Activated T-cell treated with anti-CD3 and anti-CD28 coated beads for 1 hour (primary cell): ENCODE results near the gene VPS13D.
"Not testable (repeated sequence)": the region's sequence is repeated elsewhere in the genome, so short reads cannot be mapped to it uniquely, and the experiment has no call there.

Experiments
- DNase-seq: peaks from one replicate; pipeline ENCODE4 v3.0.0-alpha.2; 2020; ENCODE audit warnings: low read depth

The VPS13D gene

GRCh38 chr1:12451560-12451900 is 221.7 kb downstream of the VPS13D start:
- DNase-seq, result no peak

- DNase-seq, result no peak
Observed at GRCh38 chr1:12452262-12452661, 222.4 kb downstream of the VPS13D start.

DNA sequence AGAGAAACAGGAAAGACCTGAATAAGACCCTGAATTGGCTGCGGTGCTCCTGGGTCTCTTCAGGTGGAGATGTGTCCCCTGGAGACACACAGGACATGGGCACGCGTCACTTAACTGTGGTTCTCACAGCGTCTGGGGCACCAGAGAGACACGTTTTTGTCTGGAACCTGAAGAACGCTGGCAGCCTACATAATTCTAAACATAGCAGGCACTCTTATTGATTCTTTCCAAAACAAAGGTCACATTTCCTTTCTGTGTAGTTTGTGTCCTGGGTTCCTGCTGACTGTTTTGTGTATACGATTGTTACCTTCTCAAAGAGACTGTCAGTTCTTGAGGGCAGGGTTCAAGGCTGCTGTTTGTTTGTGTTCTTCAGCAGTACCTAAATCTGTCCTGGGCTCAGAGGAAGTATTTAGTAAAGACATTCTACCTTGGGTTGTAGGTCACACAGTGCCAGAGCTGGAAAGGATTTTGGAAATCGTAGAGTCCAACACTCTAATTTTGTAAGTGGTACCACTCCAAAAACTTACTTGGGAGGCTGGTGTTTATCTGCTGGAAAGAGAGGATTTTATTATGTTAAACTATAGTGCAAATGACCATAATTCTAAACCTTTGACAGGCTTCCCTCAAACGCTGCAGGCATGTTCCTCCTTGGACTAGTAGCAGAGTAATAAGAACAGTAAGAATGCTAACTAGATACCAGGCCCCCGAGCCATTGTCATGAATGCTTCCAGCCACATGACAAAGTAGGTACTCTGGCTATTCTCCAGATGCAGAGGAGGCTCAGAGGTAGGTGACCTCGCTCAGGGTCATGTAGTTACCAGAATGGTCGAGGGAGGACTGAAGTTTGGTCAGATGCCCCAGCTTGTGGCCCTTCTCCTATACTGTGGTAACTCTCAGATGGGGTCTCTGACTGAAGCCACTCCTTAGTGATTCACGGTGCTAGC is 223.8 kb downstream of the VPS13D start:
- DNase-seq, result no peak

DNA sequence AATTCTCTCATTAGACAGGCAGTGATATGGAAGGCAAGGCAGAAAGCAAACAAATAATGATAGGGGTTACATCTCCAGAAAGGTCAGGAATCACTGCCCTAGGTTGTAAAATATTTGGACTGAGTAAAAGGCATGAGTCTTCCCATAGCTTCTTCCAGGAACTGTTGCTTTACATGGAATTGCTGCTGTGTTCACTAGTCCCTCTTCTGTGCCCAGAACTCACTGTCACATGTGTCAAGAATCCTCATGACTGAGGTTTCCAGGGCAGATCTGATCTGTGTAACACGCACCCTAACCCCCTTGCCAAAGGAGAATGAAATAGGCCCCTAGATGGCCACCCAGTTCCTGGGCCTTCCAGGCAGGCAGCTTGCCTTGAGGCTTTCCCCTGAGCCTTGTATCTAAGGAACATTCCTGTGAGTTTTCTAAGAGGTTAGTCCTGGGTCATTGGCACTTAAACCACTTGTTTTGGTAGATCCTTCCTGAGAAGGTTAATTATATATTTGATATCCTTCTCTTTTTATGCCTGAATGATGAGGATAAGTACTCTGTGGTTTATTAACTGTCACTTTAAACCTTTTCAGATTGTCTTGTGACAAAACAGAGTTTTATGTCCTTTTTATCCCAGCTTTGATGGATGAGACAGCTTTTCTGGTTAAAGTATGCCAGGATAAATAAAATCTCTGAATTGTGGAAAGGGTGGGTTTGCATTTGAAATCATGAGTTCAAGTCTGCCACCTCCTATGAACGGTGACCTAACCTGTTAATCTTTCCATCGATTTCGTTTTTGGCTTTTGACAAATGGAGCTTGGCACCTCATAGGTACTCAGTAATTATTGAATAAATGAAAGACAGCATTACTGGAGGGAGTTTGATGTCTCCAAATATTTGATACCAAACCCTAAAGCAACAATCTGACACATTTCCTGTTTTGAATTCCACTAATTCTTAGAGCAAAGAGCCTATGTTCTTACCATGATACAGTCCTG is 224.9 kb downstream of the VPS13D start:
- no peak for DNase-seq

DNA sequence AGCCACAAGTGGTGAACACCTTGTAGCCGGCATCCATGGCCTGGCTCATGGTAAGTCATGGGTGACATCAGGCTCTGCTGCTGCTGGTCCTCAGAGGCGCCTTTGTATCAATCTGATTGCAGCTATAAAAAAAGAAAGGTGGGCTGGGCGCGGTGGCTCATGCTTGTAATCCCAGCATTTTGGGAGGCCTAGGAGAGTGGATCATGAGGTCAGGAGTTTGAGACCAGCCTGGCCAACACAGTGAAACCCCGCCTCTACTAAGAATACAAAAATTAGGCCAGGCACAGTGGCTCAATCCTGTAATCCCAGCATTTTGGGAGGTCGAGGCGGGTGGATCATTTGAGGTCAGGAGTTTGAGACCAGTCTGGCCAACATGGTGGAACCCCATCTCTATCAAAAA is 226.3 kb downstream of the VPS13D start:
- DNase-seq, result not testable (repeated sequence)

- no peak for DNase-seq
Observed at GRCh38 chr1:12456979-12457378, 227.1 kb downstream of the VPS13D start.

DNA sequence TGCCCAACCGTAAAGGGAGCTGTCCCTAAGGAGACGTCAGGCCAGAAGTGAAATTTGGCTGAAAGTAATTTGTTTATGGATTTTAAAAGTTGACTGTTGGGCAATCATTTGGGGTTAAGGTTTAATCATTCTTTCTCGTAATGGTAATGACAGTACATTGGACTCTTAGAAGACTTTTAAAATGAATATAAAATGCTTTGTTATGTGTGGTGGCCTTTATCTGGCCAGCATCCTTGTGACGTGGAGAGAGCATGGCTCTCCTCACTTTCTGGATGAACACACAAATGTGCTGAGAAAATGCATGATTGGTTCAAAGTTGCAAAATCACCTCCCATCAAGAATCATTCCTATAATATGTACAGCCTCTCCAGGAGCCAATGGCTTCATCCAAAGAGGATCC is 227.9 kb downstream of the VPS13D start:
- no peak for DNase-seq

- DNase-seq, result no peak
Observed at GRCh38 chr1:12458571-12458970, 228.7 kb downstream of the VPS13D start.

DNA sequence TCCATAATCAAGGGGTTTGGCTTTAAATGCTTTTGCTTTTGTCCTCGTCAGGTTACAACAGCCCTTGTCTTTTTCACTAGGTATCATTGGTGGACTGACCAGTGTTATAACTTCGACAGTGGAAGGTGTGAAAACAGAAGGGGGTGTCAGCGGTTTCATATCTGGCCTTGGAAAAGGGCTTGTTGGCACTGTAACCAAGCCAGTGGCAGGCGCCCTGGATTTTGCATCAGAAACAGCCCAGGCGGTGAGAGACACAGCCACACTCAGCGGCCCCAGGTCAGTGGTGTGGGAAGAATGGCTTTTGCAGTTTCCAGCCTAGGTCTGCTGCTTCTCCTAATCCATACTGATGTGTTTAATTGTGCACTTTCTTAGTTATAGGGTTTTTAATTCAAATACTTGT is 230.3 kb downstream of the VPS13D start:
- no peak for DNase-seq

GRCh38 chr1:12460911-12461621 is 231.2 kb downstream of the VPS13D start:
- DNase-seq, result no peak

DNA sequence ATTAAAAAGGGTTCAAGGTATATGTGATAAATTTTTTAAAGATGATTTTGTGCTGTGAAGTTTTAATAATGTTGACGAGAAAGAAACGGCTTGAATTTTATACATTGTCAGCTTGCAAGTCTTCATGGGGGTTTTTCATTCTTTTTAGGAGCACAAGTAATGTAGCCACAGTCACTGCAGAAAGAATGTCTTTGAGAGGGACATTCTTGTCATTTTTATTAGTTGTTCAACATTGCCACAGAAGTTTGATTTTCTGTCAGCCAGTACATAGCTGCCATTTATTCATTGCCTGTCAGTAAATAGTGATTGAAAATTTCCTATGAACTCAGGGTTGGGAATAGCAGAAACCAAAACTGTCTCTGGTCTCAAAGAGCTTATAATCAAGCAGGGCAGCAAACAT is 231.9 kb downstream of the VPS13D start:
- no peak for DNase-seq

GRCh38 chr1:12462586-12462985 is 232.8 kb downstream of the VPS13D start:
- no peak for DNase-seq

- DNase-seq, result no peak
Observed at GRCh38 chr1:12464045-12464461, 234.2 kb downstream of the VPS13D start.

GRCh38 chr1:12464598-12465056 is 234.8 kb downstream of the VPS13D start:
- DNase-seq, result no peak

- no peak for DNase-seq
Observed at GRCh38 chr1:12465126-12465525, 235.3 kb downstream of the VPS13D start.

DNA sequence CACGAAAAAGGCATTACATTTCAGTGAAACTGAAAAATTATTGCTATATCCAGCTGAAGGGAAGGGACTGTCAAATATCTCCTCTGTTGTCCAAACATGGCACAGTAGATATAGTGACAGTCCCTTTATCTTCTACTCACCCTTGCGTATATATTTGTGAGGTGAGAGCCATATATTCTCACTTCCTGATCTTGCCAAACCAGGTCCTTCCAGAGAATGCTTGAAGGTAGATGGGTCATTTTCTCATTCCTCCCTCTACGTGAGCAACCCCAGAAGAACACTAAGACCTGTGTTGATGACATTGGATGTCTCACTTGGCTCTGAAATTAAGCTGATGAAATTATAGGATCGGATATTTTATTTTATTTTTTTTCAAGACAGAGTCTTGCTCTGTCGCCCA is 237.0 kb downstream of the VPS13D start:
- no peak for DNase-seq

DNA sequence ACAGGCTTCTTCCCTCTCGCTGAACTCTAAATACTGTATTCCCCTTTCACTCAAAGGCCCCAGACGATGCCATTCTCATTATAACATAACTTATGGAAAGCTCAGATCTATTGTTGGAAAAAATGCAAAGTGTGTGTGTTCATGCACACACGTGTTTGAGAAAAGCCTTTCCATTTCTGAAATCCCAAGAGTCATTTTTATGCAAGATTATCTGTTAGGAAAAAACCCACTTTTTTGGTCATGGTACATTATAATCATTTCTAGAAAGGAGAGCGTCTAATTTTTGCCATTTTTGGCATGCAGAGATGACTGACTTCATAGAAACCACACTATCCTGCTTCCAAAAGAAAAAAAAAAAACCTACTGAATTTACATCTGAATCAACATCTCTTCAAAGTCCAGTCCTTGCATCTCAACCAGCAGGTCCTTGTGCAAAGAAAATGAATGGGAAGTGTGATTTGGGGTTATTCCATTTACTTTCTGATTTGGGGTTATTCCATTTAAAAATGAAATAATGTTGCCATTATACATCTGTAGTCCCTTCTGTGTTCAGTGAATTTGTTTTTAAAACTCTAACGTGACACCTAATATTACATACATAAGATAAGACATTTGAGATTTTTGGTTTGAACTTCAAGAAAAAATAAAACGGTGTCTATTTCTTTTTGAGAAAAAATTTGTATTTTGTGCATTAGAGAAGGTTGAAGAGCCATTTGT is 237.9 kb downstream of the VPS13D start:
- DNase-seq, result no peak

GRCh38 chr1:12468323-12468722 is 238.5 kb downstream of the VPS13D start:
- DNase-seq, result no peak

DNA sequence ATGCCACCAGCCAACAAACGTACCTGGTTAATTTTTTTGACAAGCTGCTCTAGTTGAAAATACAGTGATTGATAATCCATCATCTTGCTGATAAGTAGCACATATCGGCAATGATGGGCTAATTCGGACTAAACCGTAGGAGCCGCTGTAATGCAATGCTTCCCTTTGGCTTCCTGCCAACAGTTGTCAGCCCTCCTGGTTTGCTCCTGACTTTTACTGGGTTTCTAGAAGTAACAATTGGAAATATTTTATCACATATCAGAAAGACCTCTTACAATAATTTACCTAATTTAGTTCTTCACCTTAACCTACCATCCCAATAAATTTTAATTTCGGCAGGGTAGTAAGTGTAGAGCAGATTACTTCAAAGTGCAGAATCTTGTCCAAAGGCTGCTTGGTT is 239.7 kb downstream of the VPS13D start:
- no peak for DNase-seq

GRCh38 chr1:12469990-12470389 is 240.2 kb downstream of the VPS13D start:
- no peak for DNase-seq

DNA sequence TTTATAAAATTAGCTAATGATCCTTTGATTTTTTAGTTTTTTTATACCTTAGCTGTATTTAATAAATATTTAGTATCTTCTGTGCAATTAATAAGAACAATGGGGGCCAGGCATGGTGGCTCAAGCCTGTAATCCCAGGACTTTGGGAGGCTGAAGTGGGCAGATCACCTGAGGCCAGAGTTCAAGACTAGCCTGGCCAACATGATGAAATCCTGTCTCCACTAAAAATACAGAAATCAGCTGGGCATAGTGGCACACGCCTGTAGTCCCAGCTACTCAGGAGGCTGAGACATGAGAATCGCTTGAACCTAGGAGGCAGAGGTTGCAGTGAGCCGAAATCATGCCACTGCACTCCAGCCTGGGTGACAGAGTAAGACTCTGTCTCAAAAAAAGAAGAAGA is 241.1 kb downstream of the VPS13D start:
- DNase-seq, result not testable (repeated sequence)
